ENCODE data around the gene SEPHS2. TPM values are rescaled to one million over a fixed set of nuclear protein-coding genes. Genes with fewer than 3 reads are reported as not detected.

The SEPHS2 gene
- total RNA-seq, 1 experiment from 2014 or later = 53.5 TPM

GRCh38 chr16:30494709-30495108, 49.0 kb upstream of the SEPHS2 start (continued):
- no peak for TF ChIP-seq KAT7 (CRISPR knock-in tag; IDR thresholded peaks at IDR 0.05; ENCODE audit: borderline replicate concordance)
- no peak for TF ChIP-seq ATF6 (CRISPR knock-in tag; IDR thresholded peaks at IDR 0.05)
- TF ChIP-seq NFE2L1 (CRISPR knock-in tag; IDR thresholded peaks at IDR 0.05) = no peak
- no peak for TF ChIP-seq ATF3 (CRISPR knock-in tag; conservative IDR thresholded peaks at IDR 0.05)
- TF ChIP-seq ZNF423 (CRISPR knock-in tag; IDR thresholded peaks at IDR 0.05) = no peak
- TF ChIP-seq ZNF671 (CRISPR knock-in tag; IDR thresholded peaks at IDR 0.05) = no peak
- TF ChIP-seq FOXP1 (CRISPR knock-in tag; IDR thresholded peaks at IDR 0.05; ENCODE audit: borderline replicate concordance) = no peak

- ChIA-PET CTCF (interaction anchor here (2.4 kb wide), 1 partner anchor 64 kb away, joined by 10 read pairs; the partner anchor contains the start of gene DCTPP1), POLR2A (no interaction called here)
- no peaks in the 10 kb centered on the region for H3K36me3 Mint-ChIP-seq
- H3K27ac Mint-ChIP-seq = no peak overlapping the region
- no peak for DNase-seq (ENCODE audit: low spot score)
- H3K27me3 Mint-ChIP-seq (ENCODE audit: low read depth) = peaks cover 9% of the 10 kb centered on the region; the same call in 1 of the 2 replicates
- no peaks in the 10 kb centered on the region for H3K9me3 Mint-ChIP-seq
- no peak for ATAC-seq
- peaks cover 10% of the 10 kb centered on the region for H3K4me1 Mint-ChIP-seq
- no peak for TF ChIP-seq E2F1 (CRISPR knock-in tag; IDR thresholded peaks at IDR 0.05)
- TF ChIP-seq JAZF1 (CRISPR knock-in tag; IDR thresholded peaks at IDR 0.05) = no peak
- no peak overlapping the region for H3K4me3 Mint-ChIP-seq
These were observed 48.3 kb upstream of the SEPHS2 start for GRCh38 chr16:30493941-30494488.

GRCh38 chr16:30491744-30492308, 46.2 kb upstream of the SEPHS2 start:
- no peaks in the 10 kb centered on the region for H3K36me3 Mint-ChIP-seq
- CTCF ChIA-PET = interaction anchor here (1.0 to 1.9 kb wide), 3 partner anchors 9 to 124 kb away, joined by 3 to 5 read pairs (median 4); partner anchors contain the start of gene ZNF747
- H3K4me1 Mint-ChIP-seq = peaks cover 14% of the 10 kb centered on the region
- no peak overlapping the region for H3K4me3 Mint-ChIP-seq
- no peak for DNase-seq (ENCODE audit: low spot score)
- POLR2A ChIA-PET = interaction anchor here (0.6 kb wide), 1 partner anchor 22 kb away, joined by 3 read pairs; no protein-coding TSS in a partner anchor
- no peak overlapping the region for H3K27ac Mint-ChIP-seq
- no peaks in the 10 kb centered on the region for H3K9me3 Mint-ChIP-seq
- peaks cover 9% of the 10 kb centered on the region; the same call in 1 of the 2 replicates for H3K27me3 Mint-ChIP-seq (ENCODE audit: low read depth)
- TF ChIP-seq FOXJ3 (CRISPR knock-in tag; IDR thresholded peaks at IDR 0.05; ENCODE audit: borderline replicate concordance) (no peak), ATF6 (CRISPR knock-in tag; IDR thresholded peaks at IDR 0.05) (no peak), ZNF396 (CRISPR knock-in tag; IDR thresholded peaks at IDR 0.05; ENCODE audit: borderline replicate concordance) (no peak), ETV6 (CRISPR knock-in tag; IDR thresholded peaks at IDR 0.05) (no peak), NR1H2 (CRISPR knock-in tag; IDR thresholded peaks at IDR 0.05) (no peak), KAT7 (CRISPR knock-in tag; IDR thresholded peaks at IDR 0.05; ENCODE audit: borderline replicate concordance) (no peak), E2F4 (CRISPR knock-in tag; IDR thresholded peaks at IDR 0.05; ENCODE audit: borderline replicate concordance, low read depth) (no peak), NFE2L1 (CRISPR knock-in tag; IDR thresholded peaks at IDR 0.05) (no peak), ATF3 (CRISPR knock-in tag; conservative IDR thresholded peaks at IDR 0.05) (no peak), ZNF121 (CRISPR knock-in tag; IDR thresholded peaks at IDR 0.05) (no peak), ZSCAN18 (CRISPR knock-in tag; IDR thresholded peaks at IDR 0.05) (no peak), SOX15 (CRISPR knock-in tag; IDR thresholded peaks at IDR 0.05) (no peak)
- ATAC-seq = no peak
